Muscle of leg (tissue), 11 donors: Measurements from ENCODE around the gene SLC35B1. TPM values are rescaled to one million over a fixed set of nuclear protein-coding genes. Genes with fewer than 3 reads are reported as not detected.

Experiments
- DNase-seq: peaks from one replicate; pipeline ENCODE4 v3.0.0; 2013
- H3K27ac ChIP-seq: one replicate; pipeline ENCODE4 v1.5.1; 2013; ENCODE audit warnings: mild to moderate bottlenecking, low read length, control low read depth
- H3K27me3 ChIP-seq: one replicate; pipeline ENCODE4 v1.6.1; 2013; ENCODE audit warnings: low read length; ENCODE audit not compliant: control insufficient read depth, insufficient read depth
- H3K36me3 ChIP-seq: one replicate; pipeline ENCODE4 v1.6.1; 2013; ENCODE audit warnings: low read length; ENCODE audit not compliant: control insufficient read depth, insufficient read depth
- H3K4me1 ChIP-seq: one replicate; pipeline ENCODE4 v1.6.1; 2013; ENCODE audit warnings: low read length; ENCODE audit not compliant: control insufficient read depth, insufficient read depth
- H3K4me3 ChIP-seq: one replicate; pipeline ENCODE4 v1.5.1; 2013; ENCODE audit warnings: low read length, control low read depth
- H3K9me3 ChIP-seq: replicated peaks from 2 replicates; pipeline ENCODE4 v1.6.1; 2013; ENCODE audit warnings: low read depth, low read length; ENCODE audit not compliant: control insufficient read depth
- WGBS: methylation state at CpG from one replicate; pipeline ENCODE4 v1.1.5; 2013; ENCODE audit warnings: missing lambda C conversion rate; ENCODE audit not compliant: insufficient coverage; 5-methylcytosine and 5-hydroxymethylcytosine counted together
- polyA plus RNA-seq, 8 donors: library from polyadenylated mRNA; unstranded; fragments of 120-200 nt; gene quantifications; one replicate each; pipeline versions ENCODE4 v1.2.1 to v1.2.3, GENCODE V29; 2013; ENCODE audit warnings: inconsistent platforms in 1 of 8, low replicate concordance in 1 of 8; ENCODE audit not compliant: insufficient read length in 8 of 8, insufficient read depth in 1 of 8
- total RNA-seq: library from RNA; stranded (reverse); fragments of 120-200 nt; gene quantifications from one replicate; pipeline ENCODE4 v1.2.4, GENCODE V29; 2013

The SLC35B1 gene
- total and polyA plus RNA-seq, 9 donors, result 38.8 to 60.5 (median 51.9) TPM

GRCh38 chr17:49691086-49691676 lies 16.6 kb downstream of the SLC35B1 start:
- peaks cover 6% of the 10 kb centered on the region for H3K27me3 ChIP-seq
- peaks cover 21% of the 10 kb centered on the region for H3K4me1 ChIP-seq
- H3K9me3 ChIP-seq, result no peaks in the 10 kb centered on the region
- H3K27ac ChIP-seq, result peak overlapping the region; percentile 72
- WGBS, result 25% methylated on average over 4 of the region's 9 CpGs
- H3K36me3 ChIP-seq, result no peaks in the 10 kb centered on the region
- DNase-seq, result peak; percentile 76
- no peak overlapping the region for H3K4me3 ChIP-seq

- Histone ChIP-seq H3K9me3 (no peaks in the 10 kb centered on the region), H3K4me1 (peaks cover 20% of the 10 kb centered on the region), H3K27me3 (peaks cover 9% of the 10 kb centered on the region), H3K4me3 (no peak overlapping the region), H3K36me3 (no peaks in the 10 kb centered on the region), H3K27ac (no peak overlapping the region)
- WGBS, result 38% methylated on average over 1 of the region's 2 CpGs
- DNase-seq, result no peak
Observed at GRCh38 chr17:49690256-49690655, 17.5 kb downstream of the SLC35B1 start.

GRCh38 chr17:49688848-49689247 lies 18.9 kb downstream of the SLC35B1 start:
- DNase-seq, result no peak
- 54% methylated on average over 4 of the region's 4 CpGs for WGBS
- peaks cover 9% of the 10 kb centered on the region for H3K27me3 ChIP-seq
- no peaks in the 10 kb centered on the region for H3K9me3 ChIP-seq
- H3K4me1 ChIP-seq, result peaks cover 17% of the 10 kb centered on the region
- no peak overlapping the region for H3K4me3 ChIP-seq
- H3K27ac ChIP-seq, result no peak overlapping the region
- H3K36me3 ChIP-seq, result no peaks in the 10 kb centered on the region

GRCh38 chr17:49687878-49688491 lies 19.8 kb downstream of the SLC35B1 start:
- H3K4me3 ChIP-seq, result no peak overlapping the region
- H3K4me1 ChIP-seq, result peaks cover 17% of the 10 kb centered on the region
- H3K27ac ChIP-seq, result peak overlapping the region; percentile 84
- no peaks in the 10 kb centered on the region for H3K9me3 ChIP-seq
- peak; percentile 62 for DNase-seq
- no peaks in the 10 kb centered on the region for H3K36me3 ChIP-seq
- H3K27me3 ChIP-seq, result peaks cover 6% of the 10 kb centered on the region
- 55% methylated on average over 8 of the region's 10 CpGs for WGBS

- DNase-seq, result no peak
- H3K27me3 ChIP-seq, result peaks cover 6% of the 10 kb centered on the region
- H3K27ac ChIP-seq, result no peak overlapping the region
- no peaks in the 10 kb centered on the region for H3K36me3 ChIP-seq
- no peaks in the 10 kb centered on the region for H3K9me3 ChIP-seq
- no peak overlapping the region for H3K4me3 ChIP-seq
- no CpG with 5 or more reads among the region's 9 CpGs for WGBS
- peaks cover 8% of the 10 kb centered on the region for H3K4me1 ChIP-seq
Observed at GRCh38 chr17:49681106-49681979, 26.4 kb downstream of the SLC35B1 start.

- H3K36me3 ChIP-seq, result peaks cover 2% of the 10 kb centered on the region
- no peak overlapping the region for H3K4me3 ChIP-seq
- no peak overlapping the region for H3K27ac ChIP-seq
- H3K27me3 ChIP-seq, result peaks cover 4% of the 10 kb centered on the region
- peaks cover 11% of the 10 kb centered on the region for H3K4me1 ChIP-seq
- H3K9me3 ChIP-seq, result no peaks in the 10 kb centered on the region
- DNase-seq, result no peak
- WGBS, result 38% methylated on average over 2 of the region's 6 CpGs
Observed at GRCh38 chr17:49680314-49680713, 27.4 kb downstream of the SLC35B1 start.

GRCh38 chr17:49677933-49678847 lies 29.6 kb downstream of the SLC35B1 start, which contains the start of gene SPOP:
TSS of gene SPOP (minus strand) at chr17:49678097. CDS start at chr17:49622810, 55,287 bp downstream.
- H3K27ac ChIP-seq, result peak within 1 kb of the TSS; percentile 99
- H3K4me3 ChIP-seq, result peak within 1 kb of the TSS; percentile 94
- peaks cover 11% of the 10 kb centered on the region for H3K4me1 ChIP-seq
- no peaks in the 10 kb centered on the region for H3K9me3 ChIP-seq
- WGBS, result 5% methylated on average over 34 of the region's 53 CpGs
- peaks cover 2% of the 10 kb centered on the region for H3K36me3 ChIP-seq
- peak; percentile 99 for DNase-seq
- H3K27me3 ChIP-seq, result peaks cover 4% of the 10 kb centered on the region

- Histone ChIP-seq H3K27ac (peak overlapping the region; percentile 99), H3K27me3 (peaks cover 2% of the 10 kb centered on the region), H3K36me3 (peaks cover 6% of the 10 kb centered on the region), H3K4me3 (peak overlapping the region; percentile 94), H3K4me1 (peaks cover 11% of the 10 kb centered on the region), H3K9me3 (no peaks in the 10 kb centered on the region)
- WGBS, result 0% methylated on average over 22 of the region's 34 CpGs
- peak; percentile 98 for DNase-seq
Observed at GRCh38 chr17:49677134-49677932, 30.4 kb downstream of the SLC35B1 start.

GRCh38 chr17:49676276-49676868 lies 31.4 kb downstream of the SLC35B1 start:
- whole genome bisulfite sequencing, result no CpG with 5 or more reads among the region's 5 CpGs
- Histone ChIP-seq H3K27me3 (no peaks in the 10 kb centered on the region), H3K36me3 (peaks cover 6% of the 10 kb centered on the region), H3K9me3 (no peaks in the 10 kb centered on the region), H3K4me1 (peaks cover 11% of the 10 kb centered on the region), H3K27ac (peak overlapping the region; percentile 99), H3K4me3 (peak overlapping the region; percentile 94)
- DNase-seq, result peak; percentile 81
